Prostate gland (tissue), 2 donors: Measurements from ENCODE around the gene XRCC2.

ENCODE experiments used
- POLR2AphosphoS5 ChIP-seq: sonication (generic); formaldehyde crosslinking; IDR thresholded peaks from one replicate; pipeline ENCODE4 v1.6.1; 2017; ENCODE audit warnings: antibody characterized with exemption
- TF ChIP-seq, protein P1 (sequence below), 4 experiments: fragments of 200-600 bp in 2 of 4; fragments of 450-650 bp in 2 of 4; sonication (generic) in 2 of 4; IDR thresholded peaks; 1 replicate in 3 of 4; 2 replicates in 1 of 4; pipeline ENCODE4 v1.5.1; 2016 to 2019; ENCODE audit warnings: antibody characterized with exemption in 4 of 4, mild to moderate bottlenecking in 2 of 4, moderate library complexity in 2 of 4

DNA sequence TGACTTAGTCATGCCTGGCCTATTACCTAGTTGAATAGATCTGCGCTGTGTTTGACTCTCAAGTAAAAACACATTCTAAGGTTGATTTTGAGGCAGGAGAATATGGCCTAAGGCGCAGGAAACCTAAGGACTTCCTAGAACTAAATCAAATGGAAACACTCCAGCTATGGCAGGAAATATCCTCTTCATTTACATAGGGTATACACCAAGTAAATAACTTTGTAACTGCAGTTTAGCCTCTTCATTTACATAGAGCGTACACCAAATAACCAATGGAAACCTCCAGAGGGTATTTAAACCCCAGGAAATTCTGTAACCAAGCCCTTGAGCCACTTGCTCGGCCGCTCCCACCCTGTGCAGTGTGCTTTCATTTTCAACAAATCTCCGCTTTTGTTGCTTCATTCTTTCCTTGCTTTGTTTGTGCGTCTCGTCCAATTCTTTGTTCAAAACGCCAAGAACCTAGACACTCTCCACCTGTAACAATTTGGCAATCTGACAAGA is 35.6 kb upstream of the XRCC2 start:
- TF ChIP-seq, protein P1, sequence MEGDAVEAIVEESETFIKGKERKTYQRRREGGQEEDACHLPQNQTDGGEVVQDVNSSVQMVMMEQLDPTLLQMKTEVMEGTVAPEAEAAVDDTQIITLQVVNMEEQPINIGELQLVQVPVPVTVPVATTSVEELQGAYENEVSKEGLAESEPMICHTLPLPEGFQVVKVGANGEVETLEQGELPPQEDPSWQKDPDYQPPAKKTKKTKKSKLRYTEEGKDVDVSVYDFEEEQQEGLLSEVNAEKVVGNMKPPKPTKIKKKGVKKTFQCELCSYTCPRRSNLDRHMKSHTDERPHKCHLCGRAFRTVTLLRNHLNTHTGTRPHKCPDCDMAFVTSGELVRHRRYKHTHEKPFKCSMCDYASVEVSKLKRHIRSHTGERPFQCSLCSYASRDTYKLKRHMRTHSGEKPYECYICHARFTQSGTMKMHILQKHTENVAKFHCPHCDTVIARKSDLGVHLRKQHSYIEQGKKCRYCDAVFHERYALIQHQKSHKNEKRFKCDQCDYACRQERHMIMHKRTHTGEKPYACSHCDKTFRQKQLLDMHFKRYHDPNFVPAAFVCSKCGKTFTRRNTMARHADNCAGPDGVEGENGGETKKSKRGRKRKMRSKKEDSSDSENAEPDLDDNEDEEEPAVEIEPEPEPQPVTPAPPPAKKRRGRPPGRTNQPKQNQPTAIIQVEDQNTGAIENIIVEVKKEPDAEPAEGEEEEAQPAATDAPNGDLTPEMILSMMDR (IDR thresholded peaks at IDR 0.05), result no peak
- TF ChIP-seq POLR2AphosphoS5, result no peak
